Measurements from ENCODE around the gene WNT5A. TPM values are rescaled to one million over a fixed set of nuclear protein-coding genes. Genes with fewer than 3 reads are reported as not detected.

WNT5A gene
- total and polyA plus RNA-seq, 2 donors (not counting 1 experiment from before 2014, with no cell fraction given): not detected

DNA sequence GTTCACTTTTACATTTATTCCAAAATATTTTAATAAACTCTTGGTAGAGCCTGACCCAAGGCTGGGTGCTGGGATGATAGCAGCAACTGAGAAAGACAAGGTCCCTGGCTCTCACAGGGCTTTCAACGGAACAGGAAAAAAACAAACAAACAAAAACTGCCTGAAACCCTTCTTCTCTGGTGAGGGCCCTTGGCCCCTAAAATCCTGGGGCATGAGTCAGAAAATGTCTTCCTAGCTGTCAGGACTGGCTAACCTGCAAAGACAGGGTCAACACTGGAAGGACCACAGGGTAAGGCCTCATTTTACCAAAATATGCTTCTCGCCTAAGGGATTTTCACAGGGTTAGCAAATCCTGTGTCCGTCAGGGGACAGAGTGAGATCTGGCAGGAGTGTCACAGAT, 45.7 kb upstream of the WNT5A start:
- no peak overlapping the region for H2AFZ ChIP-seq (ENCODE audit: insufficient read depth, low read depth, low read length, poor library complexity, severe bottlenecking)
- Mint-ChIP-seq H3K4me1 (no peaks in the 10 kb centered on the region), H3K27ac (no peak overlapping the region), H3K9me3 (ENCODE audit: insufficient read depth) (no peaks in the 10 kb centered on the region), H3K4me3 (no peak overlapping the region), H3K27me3 (no peaks in the 10 kb centered on the region)
- ATAC-seq (ENCODE audit: low read depth) (no peak), DNase-seq (no peak)
- WGBS (ENCODE audit: insufficient coverage): 94% methylated on average over 2 of the region's 3 CpGs
- ChIA-PET POLR2A (no interaction called here), CTCF (no interaction called here)
- no peaks in the 10 kb centered on the region for H3K4me1 ChIP-seq (ENCODE audit: control insufficient read depth in 2 of 2, insufficient read depth in 2 of 2, low read length in 2 of 2)
- no peak overlapping the region for H3K4me2 ChIP-seq (replicated peaks; ENCODE audit: low read depth, low read length, poor library complexity, severe bottlenecking)
- H3K36me3 ChIP-seq (replicated peaks in 1 of 2; ENCODE audit: control extremely low read depth in 1 of 2, control insufficient read depth in 1 of 2, extremely low read depth in 1 of 2, insufficient read depth in 2 of 2, low read length in 1 of 2): no peaks in the 10 kb centered on the region
- no peak overlapping the region for H3K9ac ChIP-seq (ENCODE audit: low read length)
- no peak overlapping the region for H3K27ac ChIP-seq (ENCODE audit: low read length in 2 of 2)
- no peaks in the 10 kb centered on the region for H4K20me1 ChIP-seq (ENCODE audit: control insufficient read depth, insufficient read depth, low read length, poor library complexity, severe bottlenecking)
- H3K9me3 ChIP-seq (ENCODE audit: control extremely low read depth in 1 of 3, control insufficient read depth in 2 of 3, insufficient read depth in 1 of 3, low read length in 2 of 3): peaks cover 0 to 3% (median 0%) of the 10 kb centered on the region in 3 donors
- intact Hi-C loops (cut with micrococcal nuclease): no loop called here
- H3K79me2 ChIP-seq (ENCODE audit: control insufficient read depth, insufficient read depth, low read length): no peaks in the 10 kb centered on the region
- H3K27me3 ChIP-seq (replicated peaks in 1 of 4; ENCODE audit: control extremely low read depth in 1 of 4, control insufficient read depth in 3 of 4, insufficient read depth in 4 of 4, low read length in 3 of 4): no peaks in the 10 kb centered on the region
- no peak for TF ChIP-seq EZH2 (IDR thresholded peaks at IDR 0.05; ENCODE audit: borderline replicate concordance, insufficient read depth, low read depth, low read length, poor library complexity, severe bottlenecking)
- TF ChIP-seq, protein P1, sequence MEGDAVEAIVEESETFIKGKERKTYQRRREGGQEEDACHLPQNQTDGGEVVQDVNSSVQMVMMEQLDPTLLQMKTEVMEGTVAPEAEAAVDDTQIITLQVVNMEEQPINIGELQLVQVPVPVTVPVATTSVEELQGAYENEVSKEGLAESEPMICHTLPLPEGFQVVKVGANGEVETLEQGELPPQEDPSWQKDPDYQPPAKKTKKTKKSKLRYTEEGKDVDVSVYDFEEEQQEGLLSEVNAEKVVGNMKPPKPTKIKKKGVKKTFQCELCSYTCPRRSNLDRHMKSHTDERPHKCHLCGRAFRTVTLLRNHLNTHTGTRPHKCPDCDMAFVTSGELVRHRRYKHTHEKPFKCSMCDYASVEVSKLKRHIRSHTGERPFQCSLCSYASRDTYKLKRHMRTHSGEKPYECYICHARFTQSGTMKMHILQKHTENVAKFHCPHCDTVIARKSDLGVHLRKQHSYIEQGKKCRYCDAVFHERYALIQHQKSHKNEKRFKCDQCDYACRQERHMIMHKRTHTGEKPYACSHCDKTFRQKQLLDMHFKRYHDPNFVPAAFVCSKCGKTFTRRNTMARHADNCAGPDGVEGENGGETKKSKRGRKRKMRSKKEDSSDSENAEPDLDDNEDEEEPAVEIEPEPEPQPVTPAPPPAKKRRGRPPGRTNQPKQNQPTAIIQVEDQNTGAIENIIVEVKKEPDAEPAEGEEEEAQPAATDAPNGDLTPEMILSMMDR (IDR thresholded peaks at IDR 0.05): no peak
- H3K4me3 ChIP-seq (ENCODE audit: control extremely low read depth in 1 of 5, extremely low read depth in 1 of 5, insufficient read depth in 1 of 5, low read depth in 2 of 5, low read length in 4 of 5): no peak overlapping the region

GRCh38 chr3:55531321-55531720, 44.2 kb upstream of the WNT5A start:
- peaks cover 0 to 5% (median 0%) of the 10 kb centered on the region in 3 donors for H3K9me3 ChIP-seq (ENCODE audit: control extremely low read depth in 1 of 3, control insufficient read depth in 2 of 3, insufficient read depth in 1 of 3, low read length in 2 of 3)
- no peaks in the 10 kb centered on the region for H3K9me3 Mint-ChIP-seq (ENCODE audit: insufficient read depth)
- CTCF ChIA-PET: no interaction called here
- no peaks in the 10 kb centered on the region for H3K27me3 Mint-ChIP-seq
- POLR2A ChIA-PET: no interaction called here
- intact Hi-C loops (cut with micrococcal nuclease): no loop called here
- DNase-seq (no peak), ATAC-seq (ENCODE audit: low read depth) (no peak)
- TF ChIP-seq EZH2 (IDR thresholded peaks at IDR 0.05; ENCODE audit: borderline replicate concordance, insufficient read depth, low read depth, low read length, poor library complexity, severe bottlenecking): no peak
- TF ChIP-seq, protein P1 (IDR thresholded peaks at IDR 0.05): no peak
- H3K4me1 Mint-ChIP-seq: no peaks in the 10 kb centered on the region
- H3K27ac ChIP-seq (ENCODE audit: low read length in 2 of 2): no peak overlapping the region
- no peak overlapping the region for H3K4me3 Mint-ChIP-seq
- H3K4me1 ChIP-seq (ENCODE audit: control insufficient read depth in 2 of 2, insufficient read depth in 2 of 2, low read length in 2 of 2): no peaks in the 10 kb centered on the region
- no peak overlapping the region for H3K9ac ChIP-seq (ENCODE audit: low read length)
- WGBS (ENCODE audit: insufficient coverage): 60% methylated on average over 1 of the region's 1 CpG
- H3K79me2 ChIP-seq (ENCODE audit: control insufficient read depth, insufficient read depth, low read length): no peaks in the 10 kb centered on the region
- no peak overlapping the region for H2AFZ ChIP-seq (ENCODE audit: insufficient read depth, low read depth, low read length, poor library complexity, severe bottlenecking)
- no peak overlapping the region for H3K4me3 ChIP-seq (ENCODE audit: control extremely low read depth in 1 of 5, extremely low read depth in 1 of 5, insufficient read depth in 1 of 5, low read depth in 2 of 5, low read length in 4 of 5)
- H3K4me2 ChIP-seq (replicated peaks; ENCODE audit: low read depth, low read length, poor library complexity, severe bottlenecking): no peak overlapping the region
- H3K27me3 ChIP-seq (replicated peaks in 1 of 4; ENCODE audit: control extremely low read depth in 1 of 4, control insufficient read depth in 3 of 4, insufficient read depth in 4 of 4, low read length in 3 of 4): no peaks in the 10 kb centered on the region
- no peaks in the 10 kb centered on the region for H3K36me3 ChIP-seq (replicated peaks in 1 of 2; ENCODE audit: control extremely low read depth in 1 of 2, control insufficient read depth in 1 of 2, extremely low read depth in 1 of 2, insufficient read depth in 2 of 2, low read length in 1 of 2)
- H3K27ac Mint-ChIP-seq: no peak overlapping the region
- no peaks in the 10 kb centered on the region for H4K20me1 ChIP-seq (ENCODE audit: control insufficient read depth, insufficient read depth, low read length, poor library complexity, severe bottlenecking)
